ENCODE results near the gene ASIC2. TPM values are rescaled to one million over a fixed set of nuclear protein-coding genes. Genes with fewer than 3 reads are reported as not detected.

ASIC2 gene
- total RNA-seq, 3 donors from 2014 or later = 0.15 to 0.16 TPM; not detected in 1

DNA sequence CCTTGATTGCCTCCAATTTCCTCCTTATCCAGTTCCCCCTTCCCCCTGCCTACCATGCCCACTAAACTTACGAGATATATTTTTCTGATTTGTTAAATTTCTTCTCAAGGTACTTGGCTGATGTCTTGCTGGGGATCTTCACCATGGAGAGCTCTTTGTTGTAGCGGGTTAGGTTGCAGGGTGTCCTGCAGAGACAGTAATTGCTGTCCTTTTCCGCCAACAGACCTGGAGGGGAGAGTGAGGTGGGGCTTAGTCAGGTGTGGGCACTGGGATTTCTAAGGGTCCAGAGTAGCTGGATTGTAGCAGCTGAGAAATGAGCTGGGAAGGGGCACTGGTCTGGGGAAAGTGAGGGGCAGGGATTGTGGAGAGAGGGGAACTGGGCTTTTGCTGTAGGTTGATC, 269.3 kb downstream of the ASIC2 start:
- intact Hi-C loops (cut with DNase I; ENCODE audit: low total_unique reads) = no loop called here
- no peak for TF ChIP-seq POLR2AphosphoS5 (IDR thresholded peaks at IDR 0.05)
- TF ChIP-seq CTCF (IDR thresholded peaks at IDR 0.05) = no peak
- H3K4me1 ChIP-seq = no peaks in the 10 kb centered on the region

DNA sequence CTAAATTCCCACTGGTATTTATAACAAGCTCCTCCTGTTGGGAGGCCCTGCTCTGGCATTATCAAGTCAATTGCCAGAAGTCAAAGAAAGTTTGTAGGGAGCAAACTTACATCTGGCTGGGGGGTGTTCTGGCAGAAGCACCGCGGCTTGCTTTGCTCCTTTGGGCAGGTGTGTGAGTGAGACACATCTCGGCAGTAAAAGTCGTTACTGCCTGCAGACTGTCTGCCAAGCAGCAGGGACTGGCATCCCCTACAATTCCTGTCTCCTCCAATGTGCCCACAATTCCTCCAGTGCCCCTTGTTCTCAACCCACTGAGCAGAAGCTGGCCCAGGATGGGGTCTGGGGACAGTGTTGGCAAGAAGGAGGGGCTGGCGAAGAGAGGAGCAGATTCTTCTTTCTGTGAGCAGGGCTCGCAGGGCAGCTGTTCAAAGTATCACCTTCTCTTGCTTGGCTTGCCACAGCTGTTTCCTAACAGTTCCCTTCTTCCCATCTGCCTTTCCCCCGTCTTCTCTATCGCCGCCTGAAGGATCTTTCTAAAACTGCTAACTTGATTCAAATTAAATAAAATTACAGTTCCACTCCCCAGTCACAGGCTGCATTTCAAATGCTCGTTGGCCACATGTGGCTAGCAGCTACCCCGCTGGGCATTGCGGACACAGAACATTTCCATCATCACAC, 271.2 kb downstream of the ASIC2 start:
- intact Hi-C loops (cut with DNase I; ENCODE audit: low total_unique reads) = no loop called here
- TF ChIP-seq POLR2A (IDR thresholded peaks at IDR 0.05) = no peak
- no peak for TF ChIP-seq POLR2AphosphoS5 (IDR thresholded peaks at IDR 0.05)
- no peak for TF ChIP-seq CTCF (IDR thresholded peaks at IDR 0.05)

More for the DNA sequence above, 269.3 kb downstream of the ASIC2 start:
- H3K27me3 ChIP-seq = no peaks in the 10 kb centered on the region
- H3K27ac ChIP-seq = no peak overlapping the region
- DNase-seq (ENCODE audit: low spot score in 2 of 2) = no peak
- H3K36me3 ChIP-seq = no peaks in the 10 kb centered on the region
- no peaks in the 10 kb centered on the region for H3K9me3 ChIP-seq
- no peak overlapping the region for H3K4me3 ChIP-seq

DNA sequence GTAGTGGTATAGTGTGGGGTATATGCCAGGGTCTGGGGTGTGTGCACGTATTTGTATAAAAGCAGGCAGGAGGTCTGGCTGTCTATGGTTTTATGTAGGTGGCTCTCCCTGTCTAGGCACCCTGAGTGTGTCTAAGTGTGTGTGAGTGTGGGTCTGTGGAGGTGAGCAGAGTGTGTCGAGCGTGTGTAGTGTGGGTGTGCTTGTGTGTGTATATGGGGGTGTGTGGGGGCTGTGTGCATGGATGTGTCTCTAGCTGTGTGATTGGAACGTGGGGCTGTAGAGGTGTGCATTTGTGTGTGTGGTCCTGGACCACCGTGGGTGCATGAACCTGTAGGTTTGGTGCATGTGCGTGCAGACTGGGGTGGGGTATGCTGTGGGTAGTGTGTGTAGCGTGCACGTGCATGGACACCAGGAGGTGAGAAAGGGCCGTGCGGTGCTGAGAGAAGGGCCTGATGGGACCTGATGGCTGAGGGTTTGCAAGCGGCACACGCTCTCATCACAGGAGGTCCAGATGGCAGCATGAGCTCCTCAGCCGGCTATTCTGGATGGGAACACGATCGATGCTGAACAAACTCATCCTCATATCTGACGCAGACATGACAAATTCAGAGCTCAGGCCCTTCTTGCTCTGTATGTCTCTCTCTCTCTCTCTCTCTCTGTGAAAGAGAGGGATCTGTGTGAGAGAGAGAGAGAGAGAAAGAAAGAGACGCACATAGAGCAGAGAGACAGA, 273.8 kb downstream of the ASIC2 start:
- Histone ChIP-seq H3K4me3 (no peak overlapping the region), H3K27me3 (no peaks in the 10 kb centered on the region), H3K27ac (no peak overlapping the region), H3K9me3 (no peaks in the 10 kb centered on the region), H3K4me1 (no peaks in the 10 kb centered on the region), H3K36me3 (no peaks in the 10 kb centered on the region)
- DNase-seq (ENCODE audit: low spot score in 2 of 2) = no peak
- no peak for TF ChIP-seq POLR2A (IDR thresholded peaks at IDR 0.05)
- no peak for TF ChIP-seq CTCF (IDR thresholded peaks at IDR 0.05)
- no peak for TF ChIP-seq POLR2AphosphoS5 (IDR thresholded peaks at IDR 0.05)
- intact Hi-C loops (cut with DNase I; ENCODE audit: low total_unique reads) = no loop called here

More for the DNA sequence above, 271.2 kb downstream of the ASIC2 start:
- H3K27ac ChIP-seq = no peak overlapping the region
- H3K36me3 ChIP-seq = no peaks in the 10 kb centered on the region
- H3K4me3 ChIP-seq = no peak overlapping the region
- no peak for DNase-seq (ENCODE audit: low spot score in 2 of 2)
- no peaks in the 10 kb centered on the region for H3K27me3 ChIP-seq
- H3K9me3 ChIP-seq = no peaks in the 10 kb centered on the region
- H3K4me1 ChIP-seq = no peaks in the 10 kb centered on the region

- no peak for DNase-seq (ENCODE audit: low spot score in 2 of 2)
These were observed 275.7 kb downstream of the ASIC2 start for GRCh38 chr17:33017366-33017765.

GRCh38 chr17:33016920-33017319, 276.2 kb downstream of the ASIC2 start:
- no peaks in the 10 kb centered on the region for H3K9me3 ChIP-seq
- no peak for DNase-seq (ENCODE audit: low spot score in 2 of 2)
- H3K4me3 ChIP-seq = no peak overlapping the region
- no peak for TF ChIP-seq CTCF (IDR thresholded peaks at IDR 0.05)
- TF ChIP-seq POLR2AphosphoS5 (IDR thresholded peaks at IDR 0.05) = no peak
- no peak for TF ChIP-seq POLR2A (IDR thresholded peaks at IDR 0.05)
- no peaks in the 10 kb centered on the region for H3K4me1 ChIP-seq
- no peaks in the 10 kb centered on the region for H3K27me3 ChIP-seq
- no peak overlapping the region for H3K27ac ChIP-seq
- intact Hi-C loops (cut with DNase I; ENCODE audit: low total_unique reads) = no loop called here
- no peaks in the 10 kb centered on the region for H3K36me3 ChIP-seq

More at GRCh38 chr17:33017366-33017765, 275.7 kb downstream of the ASIC2 start:
- Histone ChIP-seq H3K27ac (no peak overlapping the region), H3K9me3 (no peaks in the 10 kb centered on the region), H3K36me3 (no peaks in the 10 kb centered on the region), H3K4me3 (no peak overlapping the region), H3K4me1 (no peaks in the 10 kb centered on the region), H3K27me3 (no peaks in the 10 kb centered on the region)
- no peak for TF ChIP-seq POLR2A (IDR thresholded peaks at IDR 0.05)
- intact Hi-C loops (cut with DNase I; ENCODE audit: low total_unique reads) = no loop called here
